Measurements from ENCODE around the gene CADM2. TPM values are rescaled to one million over a fixed set of nuclear protein-coding genes. Genes with fewer than 3 reads are reported as not detected.
A peak's percentile ranks its signal among the peaks of the same experiment; 100 is the strongest.

Gene CADM2
- total RNA-seq, 4 donors from 2014 or later: 1.2 to 22.3 (median 2.4) TPM

GRCh38 chr3:85303156-85303555 lies 344.4 kb downstream of the CADM2 start:
- TF ChIP-seq CTCF (IDR thresholded peaks at IDR 0.05): no peak
- TF ChIP-seq POLR2A (IDR thresholded peaks at IDR 0.05): no peak

GRCh38 chr3:85304360-85304964 lies 345.7 kb downstream of the CADM2 start:
- Histone ChIP-seq H3K9me3 (no peaks in the 10 kb centered on the region), H3K4me3 (no peak overlapping the region), H3K36me3 (no peaks in the 10 kb centered on the region), H3K4me1 (no peaks in the 10 kb centered on the region), H3K27me3 (no peaks in the 10 kb centered on the region), H3K27ac (no peak overlapping the region)
- TF ChIP-seq POLR2A (IDR thresholded peaks at IDR 0.05): no peak
- peak in 1 of 6 experiments; percentile 2 for TF ChIP-seq CTCF (IDR thresholded peaks at IDR 0.05)
- no peak for DNase-seq

More at GRCh38 chr3:85303156-85303555, 344.4 kb downstream of the CADM2 start:
- H3K27me3 ChIP-seq: no peaks in the 10 kb centered on the region
- H3K27ac ChIP-seq: no peak overlapping the region
- no peaks in the 10 kb centered on the region for H3K4me1 ChIP-seq
- no peaks in the 10 kb centered on the region for H3K36me3 ChIP-seq
- DNase-seq: no peak
- no peak overlapping the region for H3K4me3 ChIP-seq
- H3K9me3 ChIP-seq: no peaks in the 10 kb centered on the region

GRCh38 chr3:85312331-85312730 lies 353.5 kb downstream of the CADM2 start:
- DNase-seq: no peak
- Histone ChIP-seq H3K27ac (no peak overlapping the region), H3K36me3 (no peaks in the 10 kb centered on the region), H3K27me3 (no peaks in the 10 kb centered on the region), H3K4me3 (no peak overlapping the region), H3K9me3 (no peaks in the 10 kb centered on the region), H3K4me1 (no peaks in the 10 kb centered on the region)
- no peak for TF ChIP-seq CTCF (IDR thresholded peaks at IDR 0.05)
- no peak for TF ChIP-seq POLR2A (IDR thresholded peaks at IDR 0.05)

- no peaks in the 10 kb centered on the region for H3K4me1 ChIP-seq
- no peak overlapping the region for H3K27ac ChIP-seq
- H3K9me3 ChIP-seq: no peaks in the 10 kb centered on the region
- TF ChIP-seq POLR2A (IDR thresholded peaks at IDR 0.05) (no peak), CTCF (IDR thresholded peaks at IDR 0.05) (no peak)
- no peak overlapping the region for H3K4me3 ChIP-seq
- no peak for DNase-seq
- H3K27me3 ChIP-seq: no peaks in the 10 kb centered on the region
- no peaks in the 10 kb centered on the region for H3K36me3 ChIP-seq
Measured at GRCh38 chr3:85313380-85313779, 354.6 kb downstream of the CADM2 start.

GRCh38 chr3:85316252-85316651 lies 357.5 kb downstream of the CADM2 start:
- no peak overlapping the region for H3K4me3 ChIP-seq
- no peak for DNase-seq
- H3K4me1 ChIP-seq: no peaks in the 10 kb centered on the region
- H3K27ac ChIP-seq: no peak overlapping the region
- no peaks in the 10 kb centered on the region for H3K9me3 ChIP-seq
- no peaks in the 10 kb centered on the region for H3K27me3 ChIP-seq
- TF ChIP-seq CTCF (IDR thresholded peaks at IDR 0.05) (no peak), POLR2A (IDR thresholded peaks at IDR 0.05) (no peak)
- no peaks in the 10 kb centered on the region for H3K36me3 ChIP-seq

GRCh38 chr3:85321892-85322291 lies 363.1 kb downstream of the CADM2 start:
- H3K4me1 ChIP-seq: no peaks in the 10 kb centered on the region
- DNase-seq: no peak
- TF ChIP-seq CTCF (IDR thresholded peaks at IDR 0.05) (no peak), POLR2A (IDR thresholded peaks at IDR 0.05) (no peak)
- H3K36me3 ChIP-seq: no peaks in the 10 kb centered on the region
- H3K4me3 ChIP-seq: no peak overlapping the region
- no peak overlapping the region for H3K27ac ChIP-seq
- no peaks in the 10 kb centered on the region for H3K9me3 ChIP-seq
- no peaks in the 10 kb centered on the region for H3K27me3 ChIP-seq
